GM21717 (cell line): ENCODE measurements around the gene IRF7.
A peak's percentile ranks its signal among the peaks of the same experiment; 100 is the strongest.

ENCODE experiments used
- ATAC-seq: cut with Tn5 transposase; IDR thresholded peaks from one replicate; pipeline ENCODE4 v1.9.1; 2021; ENCODE audit warnings: mild to moderate bottlenecking, moderate library complexity; ENCODE audit not compliant: unreplicated experiment

The IRF7 gene

DNA sequence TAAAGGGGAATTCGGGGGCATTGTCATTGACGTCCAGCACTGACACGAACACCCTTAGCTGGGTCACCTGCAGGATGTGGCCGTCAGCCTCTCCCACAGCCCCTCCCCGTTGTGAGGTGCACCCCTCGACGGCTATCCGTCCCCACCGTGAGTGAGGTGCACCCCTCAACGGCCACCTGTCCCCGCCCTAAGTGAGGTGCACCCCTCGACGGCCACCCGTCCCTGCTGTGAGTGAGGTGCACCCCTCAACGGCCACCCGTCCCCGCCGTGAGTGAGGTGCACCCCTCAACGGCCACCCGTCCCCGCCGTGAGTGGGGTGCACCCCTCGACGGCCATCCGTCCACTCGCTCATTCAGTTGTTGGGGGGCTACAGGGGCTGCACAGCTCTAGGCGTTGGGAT, 6.1 kb upstream of the IRF7 start:
- ATAC-seq = no peak

DNA sequence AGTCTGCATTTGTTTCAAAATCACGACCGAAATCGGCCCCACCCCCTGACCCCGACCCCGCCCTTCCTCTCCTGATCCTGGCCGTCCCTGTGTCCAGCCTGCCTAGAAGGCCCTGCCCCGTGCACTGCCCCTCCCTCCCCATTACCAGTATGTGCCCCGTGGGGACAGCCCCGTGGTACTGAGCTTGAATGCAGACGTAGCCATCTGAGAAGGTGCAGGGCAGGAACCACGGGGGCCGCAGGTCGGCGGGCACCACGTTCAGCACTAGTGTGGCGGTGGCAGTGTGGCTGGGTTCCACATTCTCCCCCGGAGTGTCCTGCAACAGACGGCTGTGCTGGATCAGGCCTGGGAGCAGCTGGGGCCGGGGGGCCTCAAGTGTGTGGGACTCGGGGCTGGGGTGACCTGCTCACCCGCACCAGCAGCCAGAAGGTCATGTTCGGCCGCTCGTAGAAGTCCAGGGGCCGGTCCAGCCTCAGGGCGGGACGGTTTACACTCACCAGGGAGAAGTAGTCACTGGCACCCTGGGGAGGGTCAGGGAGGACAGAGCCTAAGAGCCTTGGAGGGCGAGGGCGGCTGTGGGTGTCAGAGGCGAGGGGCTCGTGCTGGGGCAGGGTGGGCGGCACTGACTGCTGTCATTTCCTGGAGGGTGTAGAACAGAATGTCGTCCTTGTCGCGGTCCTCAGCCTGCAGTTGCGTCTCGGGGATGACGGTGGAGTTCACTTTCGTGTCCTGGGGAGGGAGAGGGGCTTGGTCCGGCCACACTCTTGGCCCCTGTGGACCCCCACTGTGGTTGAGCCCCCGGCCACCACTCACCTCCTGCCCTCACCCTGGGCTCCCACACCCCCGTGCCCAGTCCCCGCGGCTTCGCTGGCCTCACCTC, 5.4 kb upstream of the IRF7 start:
- no peak for ATAC-seq

- no peak for ATAC-seq
Measured at GRCh38 chr11:620201-620600, 4.5 kb upstream of the IRF7 start.

DNA sequence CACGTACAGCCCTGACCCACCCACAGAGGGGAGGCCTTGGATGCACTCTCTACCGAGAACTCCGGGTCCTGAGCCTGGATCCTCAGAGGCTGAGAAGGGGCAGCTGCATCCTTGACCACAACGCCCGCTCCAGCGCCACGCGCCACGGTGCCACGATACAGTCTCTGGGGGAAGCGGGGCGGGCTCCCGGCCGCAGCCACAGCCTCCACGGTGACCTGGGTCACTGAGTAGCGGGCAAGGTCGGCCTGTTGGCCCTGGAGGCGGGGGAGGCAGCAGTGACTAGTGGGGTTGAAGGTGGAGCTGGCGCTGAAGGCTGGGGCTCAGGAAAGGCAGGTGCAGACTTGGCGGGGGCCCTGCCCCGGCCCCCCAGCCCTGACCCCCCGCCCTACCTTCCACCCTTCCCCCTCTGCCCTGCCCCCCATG, 3.9 kb upstream of the IRF7 start:
- ATAC-seq = no peak

- ATAC-seq = no peak
Measured at GRCh38 chr11:618856-619627, 3.3 kb upstream of the IRF7 start.

GRCh38 chr11:617912-618682, 2.3 kb upstream of the IRF7 start:
- no peak for ATAC-seq

DNA sequence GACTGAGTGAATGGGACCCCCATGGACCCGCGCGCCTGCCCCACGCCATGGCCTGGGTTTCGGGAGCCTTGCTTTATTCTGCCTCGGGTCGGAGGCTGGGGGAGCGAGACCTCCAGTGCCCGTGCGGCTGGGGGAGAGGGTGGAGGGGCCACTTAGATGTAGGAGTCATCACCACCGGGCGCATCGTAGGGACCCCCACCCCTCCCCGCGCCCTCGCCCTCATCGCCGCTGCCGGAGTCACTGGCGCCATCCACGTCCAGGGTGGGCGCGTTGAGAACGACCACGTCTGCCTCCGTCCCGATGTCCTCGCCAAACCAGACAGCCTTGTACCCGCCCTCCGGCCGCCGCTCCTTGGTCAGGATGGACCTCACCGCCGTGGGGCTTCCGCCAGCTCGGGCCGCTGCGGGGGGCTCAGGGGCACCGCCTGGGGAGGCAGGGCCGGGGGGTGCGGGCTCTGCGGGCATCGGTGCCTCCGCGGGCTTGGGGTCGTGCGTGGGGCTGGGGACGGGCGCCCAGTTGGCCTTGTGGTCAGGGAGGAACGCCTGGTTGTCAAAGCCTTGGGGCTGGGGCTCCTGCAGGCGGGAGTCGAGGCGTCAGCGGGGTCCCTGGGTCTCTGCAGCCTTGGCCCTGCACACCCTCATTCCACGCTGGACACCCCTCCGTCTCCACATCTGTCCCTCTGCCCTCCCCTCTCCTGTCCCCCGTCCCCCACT, 1.6 kb upstream of the IRF7 start:
- ATAC-seq = no peak

GRCh38 chr11:616320-617198, 809 bp upstream of the IRF7 start:
- ATAC-seq = no peak

GRCh38 chr11:614623-615503, 887 bp downstream of the IRF7 start:
- peak; percentile 11 for ATAC-seq

- ATAC-seq = no peak
Measured at GRCh38 chr11:614021-614622, 1.6 kb downstream of the IRF7 start.

DNA sequence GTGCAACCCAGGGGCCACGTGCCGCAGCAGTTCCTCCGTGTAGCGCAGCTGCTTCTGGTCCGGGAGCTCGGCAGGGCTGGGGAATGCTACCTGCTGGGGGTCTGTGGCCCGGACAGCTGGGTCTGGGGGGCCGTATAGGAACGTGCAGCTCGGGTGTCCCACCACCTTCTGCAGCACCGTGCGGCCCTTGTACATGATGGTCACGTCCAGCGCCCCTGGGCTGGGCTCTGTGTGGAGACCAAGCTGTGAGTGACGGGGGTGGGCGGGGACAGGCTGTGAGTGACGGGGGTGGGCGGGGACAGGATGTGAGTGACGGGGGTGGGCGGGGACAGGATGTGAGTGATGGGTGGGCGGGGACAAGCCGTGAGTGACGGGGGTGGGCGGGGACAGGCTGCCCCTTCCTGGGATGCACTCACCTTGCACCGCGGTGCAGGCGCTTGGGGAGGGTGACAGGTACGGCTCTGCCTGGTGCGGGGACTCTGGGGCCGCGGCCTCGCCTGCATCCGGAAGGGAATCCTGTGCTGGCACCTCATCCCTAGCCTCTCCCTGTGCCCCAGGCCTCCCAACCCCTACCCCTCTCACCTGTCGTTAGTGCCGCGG, 2.3 kb downstream of the IRF7 start:
- no peak for ATAC-seq

DNA sequence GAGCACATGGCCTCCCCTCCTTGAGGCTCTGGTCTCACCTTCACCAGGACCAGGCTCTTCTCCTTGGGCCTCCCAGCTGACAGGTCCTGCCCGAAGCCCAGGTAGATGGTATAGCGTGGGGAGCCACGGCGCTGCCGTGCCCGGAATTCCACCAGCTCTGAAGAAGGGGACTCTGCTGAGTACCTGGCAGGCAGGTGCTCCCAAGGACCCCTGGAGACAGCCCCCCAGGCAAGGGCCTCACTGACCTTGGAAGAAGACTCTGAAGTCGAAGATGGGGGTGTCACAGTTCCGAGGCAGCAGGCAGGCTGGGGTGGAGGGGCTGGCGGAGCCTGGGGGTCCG, 2.8 kb downstream of the IRF7 start:
- ATAC-seq = no peak

- no peak for ATAC-seq
Measured at GRCh38 chr11:612201-612960, 3.4 kb downstream of the IRF7 start.

GRCh38 chr11:611001-611996, 4.5 kb downstream of the IRF7 start:
- ATAC-seq = no peak

- no peak for ATAC-seq
Measured at GRCh38 chr11:610146-610801, 5.5 kb downstream of the IRF7 start.

GRCh38 chr11:609341-609811, 6.4 kb downstream of the IRF7 start:
- no peak for ATAC-seq
